GM12878 (cell line): ENCODE results near the gene DCDC2C. TPM values are rescaled to one million over a fixed set of nuclear protein-coding genes. Genes with fewer than 3 reads are reported as not detected.

ENCODE experiments used
- ATAC-seq: fragments of 200-7000 bp; cut with Tn5 transposase; 3 replicates; pipeline ENCODE4 v1.9.1; 2020; ENCODE audit warnings: mild to moderate bottlenecking, moderate library complexity
- BruUV-seq: library from RNA; stranded (reverse); fragments of 400-500 nt; replicated peaks from 2 replicates; lab custom pipeline; 2021; lab: Mats Ljungman, UMichigan
- CTCF ChIA-PET: fragments of 300-600 bp; sonication (Branson Sonifier 250); formaldehyde crosslinking; extraction: SDS; loops from one replicate; lab custom pipeline; 2021; ENCODE audit warnings: inconsistent platforms; lab: Yijun Ruan, JAX
- POLR2A ChIA-PET: fragments of 350-600 bp; formaldehyde crosslinking; extraction: SDS; loops from one replicate; lab custom pipeline; 2021; ENCODE audit warnings: inconsistent platforms; lab: Charles Lee
- RAD21 ChIA-PET: fragments of 300-600 bp; sonication (Branson Sonifier 250); formaldehyde crosslinking; loops from one replicate; lab custom pipeline; 2023; ENCODE audit warnings: antibody characterized with exemption; ENCODE audit not compliant: unreplicated experiment; lab: Charles Lee
- SMC1A ChIA-PET: fragments of 300-600 bp; sonication (Branson Sonifier 250); formaldehyde crosslinking; loops from one replicate; lab custom pipeline; 2023; ENCODE audit not compliant: unreplicated experiment, uncharacterized antibody; lab: Charles Lee
- DNase-seq: peaks from one replicate; pipeline ENCODE4 v3.0.0-alpha.2; 2011; ENCODE audit warnings: low read depth, low spot score
- FAIRE-seq: peaks from 3 replicates; lab custom pipeline; 2011; peaks lifted over from hg19 to GRCh38; lab: Jason Lieb, UNC
- H2AFZ ChIP-seq: 2 replicates; pipeline ENCODE4 v1.6.0; 2011; ENCODE audit warnings: low read depth, low read length, control low read depth; ENCODE audit not compliant: control insufficient read depth
- H3K27ac ChIP-seq: 2 replicates; pipeline ENCODE4 v1.5.1; 2011; ENCODE audit warnings: control low read depth; ENCODE audit not compliant: control insufficient read depth, insufficient read depth
- H3K27me3 ChIP-seq, 2 experiments: replicated peaks in 1 of 2; 2 replicates each; pipeline versions ENCODE4 v1.6.0 to v1.6.1; 2011; ENCODE audit warnings: low read length in 1 of 2; ENCODE audit not compliant: control insufficient read depth in 2 of 2, insufficient read depth in 2 of 2
- H3K36me3 ChIP-seq, 2 experiments: 2 replicates each; pipeline ENCODE4 v1.5.1; 2011; ENCODE audit warnings: low read length in 1 of 2; ENCODE audit not compliant: control insufficient read depth in 2 of 2, insufficient read depth in 2 of 2
- H3K4me1 ChIP-seq: 2 replicates; pipeline ENCODE4 v1.6.1; 2011; ENCODE audit warnings: mild to moderate bottlenecking, low read length, moderate library complexity, mixed read lengths; ENCODE audit not compliant: control insufficient read depth, insufficient read depth
- H3K4me2 ChIP-seq: 2 replicates; pipeline ENCODE4 v1.6.0; 2011; ENCODE audit warnings: control low read depth; ENCODE audit not compliant: control insufficient read depth, insufficient read depth
- H3K4me3 ChIP-seq: fragments of 200-600 bp; sonication (generic); 2 replicates; pipeline ENCODE4 v1.5.1; 2016
- H3K79me2 ChIP-seq: 2 replicates; pipeline ENCODE4 v1.6.0; 2011; ENCODE audit warnings: low read length; ENCODE audit not compliant: control insufficient read depth, insufficient read depth
- H3K9ac ChIP-seq: 2 replicates; pipeline ENCODE4 v1.8.0; 2011; ENCODE audit warnings: low read length, control low read depth, mixed read lengths; ENCODE audit not compliant: control insufficient read depth, insufficient read depth
- H3K9me3 ChIP-seq: replicated peaks from 3 replicates; pipeline ENCODE4 v1.5.1; 2011; ENCODE audit warnings: mild to moderate bottlenecking, low read length; ENCODE audit not compliant: control insufficient read depth, insufficient read depth
- H4K20me1 ChIP-seq: 2 replicates; pipeline ENCODE4 v1.6.0; 2011; ENCODE audit not compliant: control insufficient read depth, insufficient read depth
- CHD1 ChIP-seq: IDR thresholded peaks from 2 replicates; pipeline ENCODE4 v1.6.1; 2012; ENCODE audit warnings: low read depth, low read length, improper control_type of control experiment
- ESRRA ChIP-seq: IDR thresholded peaks from 2 replicates; pipeline ENCODE4 v1.6.1; 2012; ENCODE audit warnings: mild to moderate bottlenecking, low read length, improper control_type of control experiment
- EZH2 ChIP-seq: IDR thresholded peaks from 2 replicates; pipeline ENCODE4 v1.6.1; 2012; ENCODE audit warnings: low read depth, mild to moderate bottlenecking, control low read depth, inconsistent platforms, low read length, borderline replicate concordance; ENCODE audit not compliant: control insufficient read depth
- FOXM1 ChIP-seq: IDR thresholded peaks from 2 replicates; pipeline ENCODE4 v1.6.1; 2012; ENCODE audit warnings: low read depth, mild to moderate bottlenecking, inconsistent platforms, low read length, moderate library complexity
- KDM1A ChIP-seq: fragments of 200-600 bp; sonication (generic); IDR thresholded peaks from 2 replicates; pipeline ENCODE4 v1.6.1; 2016; ENCODE audit warnings: borderline replicate concordance
- LARP7 ChIP-seq: fragments of 450-650 bp; IDR thresholded peaks from 2 replicates; pipeline ENCODE4 v1.6.1; 2017; ENCODE audit warnings: mild to moderate bottlenecking
- MEF2A ChIP-seq: IDR thresholded peaks from 2 replicates; pipeline ENCODE4 v1.6.1; 2011; ENCODE audit warnings: low read depth, mild to moderate bottlenecking, low read length, moderate library complexity; ENCODE audit not compliant: insufficient read depth
- NFYB ChIP-seq: IDR thresholded peaks from 2 replicates; pipeline ENCODE4 v1.6.1; 2011; ENCODE audit warnings: low read depth, mild to moderate bottlenecking, low read length, improper control_type of control experiment, moderate library complexity; ENCODE audit not compliant: insufficient read depth
- NRF1 ChIP-seq: conservative IDR thresholded peaks from 2 replicates; pipeline ENCODE4 v1.6.1; 2011; ENCODE audit warnings: mild to moderate bottlenecking, low read depth, low read length, improper control_type of control experiment
- PBX3 ChIP-seq: IDR thresholded peaks from 2 replicates; pipeline ENCODE4 v1.6.1; 2011; ENCODE audit warnings: mild to moderate bottlenecking, low read depth, low read length, moderate library complexity; ENCODE audit not compliant: insufficient replicate concordance
- RCOR1 ChIP-seq: conservative IDR thresholded peaks from 2 replicates; pipeline ENCODE4 v1.6.1; 2012; ENCODE audit warnings: low read depth, low read length, improper control_type of control experiment
- RELA ChIP-seq: fragments of 450-650 bp; IDR thresholded peaks from 2 replicates; pipeline ENCODE4 v1.8.0; 2014; ENCODE audit warnings: borderline replicate concordance; ENCODE audit not compliant: partially characterized antibody
- SPI1 ChIP-seq: IDR thresholded peaks from 2 replicates; pipeline ENCODE4 v1.6.1; 2011; ENCODE audit warnings: low read depth, mild to moderate bottlenecking, low read length, moderate library complexity, borderline replicate concordance; ENCODE audit not compliant: insufficient read depth
- TCF3 ChIP-seq: IDR thresholded peaks from 2 replicates; pipeline ENCODE4 v1.6.1; 2012; ENCODE audit warnings: low read depth, mild to moderate bottlenecking, low read length, borderline replicate concordance; ENCODE audit not compliant: insufficient read depth
- ZSCAN29 ChIP-seq: fragments of 450-650 bp; IDR thresholded peaks from 2 replicates; pipeline ENCODE4 v1.6.1; 2017; ENCODE audit warnings: mild to moderate bottlenecking, moderate library complexity
- WGBS: methylation state at CpG from one replicate; pipeline ENCODE4 v1.1.6; 2016; ENCODE audit warnings: low lambda C conversion rate; ENCODE audit not compliant: insufficient replicate concordance, insufficient coverage; ENCODE audit errors: missing lambda C conversion rate; 5-methylcytosine and 5-hydroxymethylcytosine counted together
- in situ Hi-C: fragments of 300-500 bp; cut with MboI; formaldehyde crosslinking; loops from 9 replicates; pipeline ENCODE4 v1.14.3; 2018; ENCODE audit warnings: mixed read lengths
- intact Hi-C: fragments of 100-400 bp; cut with micrococcal nuclease; formaldehyde crosslinking; loops from one replicate; pipeline ENCODE4 v1.14.2; 2022; ENCODE audit not compliant: unreplicated experiment
- polyA plus RNA-seq, 11 experiments: library from polyadenylated mRNA; depleted of rRNA in 4 of 11; unstranded in 6 of 11; stranded (reverse) in 5 of 11; fragments of >200 nt; fragmentation: Nextera tagmentation in 4 of 11; fragmentation: Illumina TruSeq in 1 of 11; extraction: Ambion mirVana in 4 of 11; extraction: Trizol in 1 of 11; gene quantifications; 1 replicate in 1 of 11; 2 replicates in 10 of 11; pipeline versions ENCODE4 v1.2.1 to v1.2.3, GENCODE V29; 2011 to 2016; ENCODE audit warnings: inconsistent platforms in 2 of 11, missing spikeins in 2 of 11, low read depth in 1 of 11
- total RNA-seq, 4 experiments: library from RNA; depleted of rRNA in 3 of 4; stranded (reverse); fragments of >200 nt in 3 of 4; fragmentation: Illumina TruSeq in 1 of 4; extraction: Trizol in 1 of 4; gene quantifications; 2 replicates each; pipeline versions ENCODE4 v1.2.1 to v1.2.3, GENCODE V29; 2013 to 2021
- TF ChIP-seq, protein P1 (sequence below): fragments of 450-650 bp; IDR thresholded peaks from 2 replicates; pipeline ENCODE4 v1.6.1; 2017; ENCODE audit warnings: mild to moderate bottlenecking, low read depth, inconsistent platforms; ENCODE audit not compliant: poor library complexity, severe bottlenecking
- TF ChIP-seq, protein P2 (sequence below): IDR thresholded peaks from 2 replicates; pipeline ENCODE4 v1.6.1; 2012; ENCODE audit warnings: low read depth, low read length, improper control_type of control experiment

The DCDC2C gene
- total and polyA plus RNA-seq, 10 of the 15 experiments (the other 5 are each of a cell fraction or from before 2014, with no cell fraction given): not detected

- Histone ChIP-seq H3K36me3 (no peaks in the 10 kb centered on the region; a peak in 1 of 4 replicates), H3K9me3 (no peaks in the 10 kb centered on the region), H3K9ac (no peak overlapping the region), H3K79me2 (no peaks in the 10 kb centered on the region), H3K27me3 (0 out of 4 replicates have a peak, but pooled peaks cover 1 to 4% of the 10 kb centered on the region in 2 experiments), H3K4me3 (no peak overlapping the region), H4K20me1 (no peaks in the 10 kb centered on the region), H3K27ac (no peak overlapping the region), H2AFZ (no peak overlapping the region), H3K4me2 (no peak overlapping the region), H3K4me1 (no peaks in the 10 kb centered on the region)
- no peak for DNase-seq
- WGBS: 50% methylated on average over 6 of the region's 6 CpGs
- RAD21 ChIA-PET: no interaction called here
- intact Hi-C loops (no loop called here), in situ Hi-C loops (no loop called here)
- no peak for ATAC-seq
- BruUV-seq: no TSS peak
- TF ChIP-seq NFYB (no peak), LARP7 (no peak), TCF3 (no peak), RCOR1 (no peak), SPI1 (no peak), CHD1 (no peak), NRF1 (no peak), ZSCAN29 (no peak), ESRRA (no peak), RELA (no peak), PBX3 (no peak), EZH2 (no peak), KDM1A (no peak), MEF2A (no peak), FOXM1 (no peak)
- TF ChIP-seq, protein P1, sequence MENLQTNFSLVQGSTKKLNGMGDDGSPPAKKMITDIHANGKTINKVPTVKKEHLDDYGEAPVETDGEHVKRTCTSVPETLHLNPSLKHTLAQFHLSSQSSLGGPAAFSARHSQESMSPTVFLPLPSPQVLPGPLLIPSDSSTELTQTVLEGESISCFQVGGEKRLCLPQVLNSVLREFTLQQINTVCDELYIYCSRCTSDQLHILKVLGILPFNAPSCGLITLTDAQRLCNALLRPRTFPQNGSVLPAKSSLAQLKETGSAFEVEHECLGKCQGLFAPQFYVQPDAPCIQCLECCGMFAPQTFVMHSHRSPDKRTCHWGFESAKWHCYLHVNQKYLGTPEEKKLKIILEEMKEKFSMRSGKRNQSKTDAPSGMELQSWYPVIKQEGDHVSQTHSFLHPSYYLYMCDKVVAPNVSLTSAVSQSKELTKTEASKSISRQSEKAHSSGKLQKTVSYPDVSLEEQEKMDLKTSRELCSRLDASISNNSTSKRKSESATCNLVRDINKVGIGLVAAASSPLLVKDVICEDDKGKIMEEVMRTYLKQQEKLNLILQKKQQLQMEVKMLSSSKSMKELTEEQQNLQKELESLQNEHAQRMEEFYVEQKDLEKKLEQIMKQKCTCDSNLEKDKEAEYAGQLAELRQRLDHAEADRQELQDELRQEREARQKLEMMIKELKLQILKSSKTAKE: no peak
- TF ChIP-seq, protein P2, sequence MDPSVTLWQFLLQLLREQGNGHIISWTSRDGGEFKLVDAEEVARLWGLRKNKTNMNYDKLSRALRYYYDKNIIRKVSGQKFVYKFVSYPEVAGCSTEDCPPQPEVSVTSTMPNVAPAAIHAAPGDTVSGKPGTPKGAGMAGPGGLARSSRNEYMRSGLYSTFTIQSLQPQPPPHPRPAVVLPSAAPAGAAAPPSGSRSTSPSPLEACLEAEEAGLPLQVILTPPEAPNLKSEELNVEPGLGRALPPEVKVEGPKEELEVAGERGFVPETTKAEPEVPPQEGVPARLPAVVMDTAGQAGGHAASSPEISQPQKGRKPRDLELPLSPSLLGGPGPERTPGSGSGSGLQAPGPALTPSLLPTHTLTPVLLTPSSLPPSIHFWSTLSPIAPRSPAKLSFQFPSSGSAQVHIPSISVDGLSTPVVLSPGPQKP: no peak
- no peak for FAIRE-seq
- POLR2A ChIA-PET: no interaction called here
- SMC1A ChIA-PET: no interaction called here
- CTCF ChIA-PET: no interaction called here
Measured at GRCh38 chr2:3709225-3709624, 5.8 kb downstream of the DCDC2C start.
